Sciatic nerve (tissue), 2 donors: Measurements from ENCODE around the gene NDUFA12. TPM values are rescaled to one million over a fixed set of nuclear protein-coding genes. Genes with fewer than 3 reads are reported as not detected.

ENCODE experiments used
- ATAC-seq: fragments of 200-7000 bp; cut with Tn5 transposase; one replicate; pipeline ENCODE4 v1.9.1; 2020; ENCODE audit warnings: mild to moderate bottlenecking, moderate library complexity
- DNase-seq: peaks from one replicate; pipeline ENCODE4 v3.0.0-alpha.2; 2020; ENCODE audit warnings: low spot score
- intact Hi-C: fragments of 100-400 bp; cut with DNase I; formaldehyde crosslinking; loops from one replicate; pipeline ENCODE4 v1.14.2; 2022
- total RNA-seq: library from RNA; stranded (reverse); fragmentation: NEBNext Ultra II Directional; extraction: Animal tissue kit (Norgen Biotek cat#: 25700); gene quantifications from one replicate; pipeline ENCODE4 v1.2.1, GENCODE V29; 2021
- donor health status: DM: no; HTN: no; CAD: no.
- donor health status: DM: no; HTN: no; CAD: no.

The NDUFA12 gene
- total RNA-seq, 1 donor from 2014 or later: 66.1 TPM

- intact Hi-C loops: no loop called here
- ATAC-seq: no peak
- DNase-seq: no peak
Observed at GRCh38 chr12:94951071-94951934, 52.2 kb downstream of the NDUFA12 start.

DNA sequence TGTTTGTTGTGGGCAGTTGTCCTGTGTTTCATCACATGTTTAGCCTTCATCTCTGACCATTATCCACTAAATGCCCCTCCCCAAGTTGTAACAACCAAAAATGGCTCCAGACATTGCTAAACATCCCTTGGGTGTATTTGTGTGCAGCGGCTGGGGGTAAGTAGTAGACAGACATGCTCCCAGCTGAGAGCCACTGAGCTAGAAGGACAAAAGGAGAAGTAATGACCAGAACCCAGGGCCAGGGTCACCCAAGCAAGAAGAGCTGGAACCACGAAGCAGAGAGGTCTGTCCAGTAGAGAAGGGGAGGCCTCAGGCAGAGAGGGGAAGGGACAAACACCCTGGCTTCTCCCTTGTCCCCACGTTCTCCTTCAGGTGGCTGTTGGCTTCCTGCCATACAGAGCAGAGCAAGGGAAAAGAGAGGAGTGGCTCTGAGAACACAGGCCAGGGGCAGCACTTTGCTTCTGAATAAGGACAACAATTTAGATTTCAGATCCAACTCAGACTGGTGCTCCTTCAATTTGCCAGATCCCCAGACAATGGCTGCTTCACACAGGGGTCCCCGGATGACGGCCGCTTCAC lies 55.2 kb downstream of the NDUFA12 start:
- intact Hi-C loops: no loop called here
- DNase-seq (no peak), ATAC-seq (peak; percentile 6)

- intact Hi-C loops: no loop called here
- ATAC-seq: no peak
- DNase-seq: no peak
Observed at GRCh38 chr12:94942663-94943062, 60.8 kb downstream of the NDUFA12 start.

DNA sequence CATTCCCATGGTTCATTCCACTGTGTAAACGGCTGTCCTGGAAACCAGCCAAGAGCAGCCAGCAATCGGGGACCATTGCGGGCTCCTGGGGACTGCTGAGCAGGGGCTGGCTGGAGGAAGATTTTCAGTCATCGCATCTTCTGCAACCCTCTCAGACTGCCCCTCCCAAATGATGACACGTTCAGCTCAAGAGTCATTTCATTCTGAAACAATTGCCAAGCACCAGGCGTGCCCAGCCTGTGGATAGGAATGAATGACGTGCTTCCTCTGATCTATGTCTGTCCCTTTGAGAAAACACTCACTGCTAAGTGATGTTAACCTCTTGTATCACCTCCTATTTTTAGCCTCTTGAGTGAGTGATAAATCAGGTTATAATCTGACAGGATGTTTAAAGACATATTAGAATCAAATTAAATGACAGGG lies 62.0 kb downstream of the NDUFA12 start:
- intact Hi-C loops: no loop called here
- DNase-seq (peak; percentile 69), ATAC-seq (peak; percentile 94)

DNA sequence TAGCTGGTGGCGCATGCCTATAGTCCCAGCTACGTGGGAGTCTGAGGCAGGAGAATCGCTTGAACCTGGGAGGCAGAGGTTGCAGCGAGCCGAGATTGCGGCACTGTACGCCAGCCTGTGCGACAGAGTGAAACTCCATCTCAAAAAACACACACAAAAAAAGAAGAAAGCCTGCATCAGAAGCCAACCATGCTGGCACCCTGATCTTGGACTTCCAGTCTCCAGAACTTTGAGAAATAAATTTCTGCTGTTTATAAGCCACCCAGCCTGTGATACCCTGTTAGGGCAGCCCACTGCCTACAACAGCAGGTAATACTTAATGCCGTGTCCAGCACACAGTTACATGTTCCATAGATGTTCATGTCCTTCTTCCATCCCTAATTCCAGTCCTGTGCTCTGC lies 62.7 kb downstream of the NDUFA12 start:
- intact Hi-C loops: no loop called here
- DNase-seq (no peak), ATAC-seq (no peak)

- no peak for ATAC-seq
- DNase-seq: no peak
- intact Hi-C loops: no loop called here
Observed at GRCh38 chr12:94938583-94938982, 64.9 kb downstream of the NDUFA12 start.

GRCh38 chr12:94930772-94931171 lies 72.7 kb downstream of the NDUFA12 start:
- DNase-seq (no peak), ATAC-seq (no peak)
- intact Hi-C loops: no loop called here

- no peak for ATAC-seq
- no peak for DNase-seq
- intact Hi-C loops: no loop called here
Observed at GRCh38 chr12:94930216-94930654, 73.3 kb downstream of the NDUFA12 start.

DNA sequence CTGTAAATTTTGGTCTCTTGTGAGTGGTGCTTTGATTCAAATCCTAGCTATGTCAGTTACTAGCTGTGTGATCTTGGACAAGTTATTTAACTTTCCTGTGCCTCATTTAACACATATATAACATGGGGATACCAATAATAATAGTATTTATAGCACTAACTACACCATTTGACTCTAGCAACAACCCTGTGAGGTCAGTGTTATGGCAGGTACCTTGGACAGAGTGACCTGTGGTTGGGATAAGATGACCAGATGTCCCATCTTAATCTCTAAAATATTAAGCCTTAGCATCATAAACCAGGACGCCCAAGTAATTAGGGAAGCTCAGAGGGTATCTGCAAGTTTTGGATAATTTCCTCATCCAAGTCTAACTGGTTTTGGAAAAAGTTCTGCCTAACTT lies 73.7 kb downstream of the NDUFA12 start:
- intact Hi-C loops: no loop called here
- no peak for ATAC-seq
- no peak for DNase-seq

- intact Hi-C loops: no loop called here
- DNase-seq (no peak), ATAC-seq (no peak)
Observed at GRCh38 chr12:94925729-94926128, 77.8 kb downstream of the NDUFA12 start.

DNA sequence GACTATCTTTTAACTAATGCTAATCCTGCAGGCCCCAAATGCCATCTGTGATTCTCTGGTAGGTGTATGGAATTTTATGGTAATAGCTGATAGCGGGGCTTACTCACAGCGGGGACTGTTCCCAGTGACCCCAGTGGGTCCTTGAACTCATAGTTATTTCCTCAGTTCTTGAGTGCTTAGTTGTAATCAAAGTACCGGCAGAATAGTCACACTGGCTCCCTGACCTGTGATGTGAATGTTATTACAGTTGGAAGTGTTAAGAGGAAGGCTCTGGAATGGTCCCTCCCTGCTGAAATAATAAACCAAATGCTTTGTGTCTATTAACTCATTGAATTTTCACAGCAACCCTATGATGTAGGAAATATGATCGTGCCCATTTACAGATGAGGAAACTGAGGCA lies 78.3 kb downstream of the NDUFA12 start:
- no peak for DNase-seq
- ATAC-seq: no peak
- intact Hi-C loops: no loop called here

- intact Hi-C loops: no loop called here
- no peak for DNase-seq
- ATAC-seq: no peak
Observed at GRCh38 chr12:94922561-94922960, 80.9 kb downstream of the NDUFA12 start.

Other genes with a start within 250 kb of the NDUFA12 start
- 49.2 TPM for gene NR2C1, start 69.9 kb upstream of the NDUFA12 start, total RNA-seq
- 22.2 TPM for gene FGD6, start 213.8 kb upstream of the NDUFA12 start, total RNA-seq
- gene VEZT, start 214.1 kb upstream of the NDUFA12 start, total RNA-seq: 71.6 TPM